ENCODE measurements around the gene REPS1.
"Not testable (repeated sequence)": the region's sequence is repeated elsewhere in the genome, so short reads cannot be mapped to it uniquely, and the experiment has no call there.

REPS1 gene

GRCh38 chr6:139028658-139029469 lies 40.8 kb upstream of the REPS1 start, which contains the start of gene ABRACL:
ABRACL (plus strand) TSS chr6:139028745; CDS start chr6:139034161, 5,416 bp downstream.
- Histone ChIP-seq H3K9me3 (ENCODE audit: insufficient read depth, low read depth, low read length) (no peaks in the 10 kb centered on the region), H3K4me3 (ENCODE audit: low read depth, low read length) (peak within 1 kb of the TSS; percentile 90), H3K4me1 (ENCODE audit: control insufficient read depth in 1 of 2, insufficient read depth in 2 of 2, low read length in 2 of 2) (peaks cover 10 to 15% of the 10 kb centered on the region in 2 experiments), H4K8ac (ENCODE audit: low read depth, low read length) (peak within 1 kb of the TSS; percentile 69), H4K91ac (ENCODE audit: low read depth, low read length) (peak within 1 kb of the TSS; percentile 87), H3K18ac (ENCODE audit: low read length) (peak within 1 kb of the TSS; percentile 83), H3K14ac (ENCODE audit: low read length) (peak within 1 kb of the TSS; percentile 87), H3K9ac (ENCODE audit: low read length) (peak within 1 kb of the TSS; percentile 79), H4K12ac (ENCODE audit: low read depth, low read length) (peak within 1 kb of the TSS; percentile 65), H3K27me3 (ENCODE audit: insufficient read depth, low read length) (no peaks in the 10 kb centered on the region), H2BK5ac (ENCODE audit: low read depth, low read length, poor library complexity) (peak within 1 kb of the TSS; percentile 64), H3K79me2 (ENCODE audit: control insufficient read depth, insufficient read depth, low read length, poor library complexity) (peaks cover 19% of the 10 kb centered on the region), H2AFZ (ENCODE audit: insufficient read depth, low read length, poor library complexity) (peak within 1 kb of the TSS; percentile 79), H3K4ac (ENCODE audit: low read depth, low read length) (peak within 1 kb of the TSS; percentile 84), H2AK5ac (ENCODE audit: low read length) (peak within 1 kb of the TSS; percentile 5), H3K23ac (ENCODE audit: low read length) (no peak within 1 kb of the TSS), H2BK120ac (ENCODE audit: insufficient read depth, low read length, poor library complexity) (peak within 1 kb of the TSS; percentile 70), H3K4me2 (ENCODE audit: low read length) (peak within 1 kb of the TSS; percentile 71), H2BK12ac (ENCODE audit: low read length) (no peak within 1 kb of the TSS), H3K79me1 (ENCODE audit: low read length) (peaks cover 11% of the 10 kb centered on the region), H3K36me3 (ENCODE audit: control insufficient read depth in 1 of 2, insufficient read depth in 2 of 2, low read length in 2 of 2) (peaks cover 5 to 7% of the 10 kb centered on the region in 2 experiments), H3K27ac (ENCODE audit: low read depth, low read length) (peak within 1 kb of the TSS; percentile 60)
- WGBS (ENCODE audit: extremely low coverage, insufficient coverage, insufficient read length), result no CpG with 5 or more reads among the region's 77 CpGs
- peak; percentile 35 to 80 for DNase-seq

DNA sequence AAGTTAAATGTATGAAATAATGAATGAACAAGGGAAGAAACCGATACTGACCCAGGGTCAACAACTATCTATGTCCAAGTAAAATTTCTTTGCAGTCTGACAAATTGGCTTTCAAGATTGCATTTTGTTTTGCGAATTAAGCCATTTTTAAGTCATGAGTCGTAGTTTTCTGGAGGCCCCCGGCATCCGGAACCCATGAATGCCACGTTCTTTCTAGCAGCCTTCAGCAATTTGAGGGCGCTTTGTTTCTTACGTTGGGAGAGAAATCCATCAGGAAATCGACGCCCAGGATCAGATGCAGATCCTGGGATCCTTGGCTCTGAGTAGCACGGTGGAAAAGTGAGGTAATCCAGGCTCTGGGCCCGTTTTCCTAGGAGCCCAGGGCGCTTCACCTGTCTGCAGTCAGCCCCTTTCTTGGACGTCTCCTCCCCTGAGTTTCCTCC lies 40.2 kb upstream of the REPS1 start:
- no peak overlapping the region for H2AK5ac ChIP-seq (ENCODE audit: low read length)
- no peak overlapping the region for H3K14ac ChIP-seq (ENCODE audit: low read length)
- WGBS (ENCODE audit: extremely low coverage, insufficient coverage, insufficient read length), result no CpG with 5 or more reads among the region's 14 CpGs
- H3K4me1 ChIP-seq (ENCODE audit: control insufficient read depth in 1 of 2, insufficient read depth in 2 of 2, low read length in 2 of 2), result peaks cover 6 to 10% of the 10 kb centered on the region in 2 experiments
- peaks cover 11% of the 10 kb centered on the region for H3K79me1 ChIP-seq (ENCODE audit: low read length)
- H3K9me3 ChIP-seq (ENCODE audit: insufficient read depth, low read depth, low read length), result no peaks in the 10 kb centered on the region
- H3K4me3 ChIP-seq (ENCODE audit: low read depth, low read length), result peak overlapping the region; percentile 90
- no peak overlapping the region for H2BK120ac ChIP-seq (ENCODE audit: insufficient read depth, low read length, poor library complexity)
- H3K4ac ChIP-seq (ENCODE audit: low read depth, low read length), result no peak overlapping the region
- H4K8ac ChIP-seq (ENCODE audit: low read depth, low read length), result peak overlapping the region; percentile 45
- H3K4me2 ChIP-seq (ENCODE audit: low read length), result peak overlapping the region; percentile 71
- no peak overlapping the region for H4K91ac ChIP-seq (ENCODE audit: low read depth, low read length)
- peak in 1 of 2 donors; percentile 69 for DNase-seq
- no peak overlapping the region for H3K23ac ChIP-seq (ENCODE audit: low read length)
- no peak overlapping the region for H3K9ac ChIP-seq (ENCODE audit: low read length)
- no peak overlapping the region for H3K27ac ChIP-seq (ENCODE audit: low read depth, low read length)
- H3K18ac ChIP-seq (ENCODE audit: low read length), result no peak overlapping the region
- H3K36me3 ChIP-seq (ENCODE audit: control insufficient read depth in 1 of 2, insufficient read depth in 2 of 2, low read length in 2 of 2), result peaks cover 0 to 1% of the 10 kb centered on the region in 2 experiments
- H2AFZ ChIP-seq (ENCODE audit: insufficient read depth, low read length, poor library complexity), result peak overlapping the region; percentile 71
- no peaks in the 10 kb centered on the region for H3K27me3 ChIP-seq (ENCODE audit: insufficient read depth, low read length)
- no peak overlapping the region for H2BK12ac ChIP-seq (ENCODE audit: low read length)
- peak overlapping the region; percentile 43 for H4K12ac ChIP-seq (ENCODE audit: low read depth, low read length)
- H2BK5ac ChIP-seq (ENCODE audit: low read depth, low read length, poor library complexity), result no peak overlapping the region
- H3K79me2 ChIP-seq (ENCODE audit: control insufficient read depth, insufficient read depth, low read length, poor library complexity), result peaks cover 17% of the 10 kb centered on the region

DNA sequence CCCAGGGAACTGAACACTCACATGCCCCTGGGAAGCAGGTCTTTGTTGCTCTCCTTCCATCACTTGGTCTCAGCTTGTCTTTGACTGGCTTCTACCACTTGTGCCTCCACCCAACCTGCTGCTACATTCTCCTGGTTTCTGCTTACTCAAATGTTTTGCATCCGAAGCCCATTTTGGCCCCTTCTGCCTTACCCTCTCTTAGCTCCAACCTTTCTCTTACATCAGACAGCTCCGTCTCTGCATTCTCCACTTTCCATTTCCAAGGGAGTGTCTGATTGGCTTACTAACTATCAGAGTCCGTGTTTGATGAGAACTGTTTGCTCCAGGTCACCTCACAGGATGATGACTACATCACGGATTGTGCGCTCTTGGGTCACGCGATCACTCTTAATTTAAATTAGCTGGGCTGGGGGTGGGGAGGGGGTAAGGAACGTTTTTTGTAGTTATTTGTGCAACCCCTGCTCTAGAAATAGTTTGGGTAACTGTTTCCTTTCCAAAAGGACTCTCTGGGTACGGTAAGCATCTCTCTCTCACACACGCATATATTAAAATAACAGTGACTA lies 39.6 kb upstream of the REPS1 start:
- H3K23ac ChIP-seq (ENCODE audit: low read length), result no peak overlapping the region
- no peak overlapping the region for H2BK12ac ChIP-seq (ENCODE audit: low read length)
- no peaks in the 10 kb centered on the region for H3K27me3 ChIP-seq (ENCODE audit: insufficient read depth, low read length)
- peak overlapping the region; percentile 79 for H2AFZ ChIP-seq (ENCODE audit: insufficient read depth, low read length, poor library complexity)
- no peak overlapping the region for H3K27ac ChIP-seq (ENCODE audit: low read depth, low read length)
- H4K8ac ChIP-seq (ENCODE audit: low read depth, low read length), result no peak overlapping the region
- H3K4me3 ChIP-seq (ENCODE audit: low read depth, low read length), result no peak overlapping the region
- H2AK5ac ChIP-seq (ENCODE audit: low read length), result no peak overlapping the region
- no peaks in the 10 kb centered on the region for H3K36me3 ChIP-seq (ENCODE audit: control insufficient read depth in 1 of 2, insufficient read depth in 2 of 2, low read length in 2 of 2)
- no peak overlapping the region for H2BK120ac ChIP-seq (ENCODE audit: insufficient read depth, low read length, poor library complexity)
- no CpG with 5 or more reads among the region's 10 CpGs for WGBS (ENCODE audit: extremely low coverage, insufficient coverage, insufficient read length)
- H3K9me3 ChIP-seq (ENCODE audit: insufficient read depth, low read depth, low read length), result no peaks in the 10 kb centered on the region
- H3K79me2 ChIP-seq (ENCODE audit: control insufficient read depth, insufficient read depth, low read length, poor library complexity), result peaks cover 14% of the 10 kb centered on the region
- peaks cover under 1 to 5% of the 10 kb centered on the region in 2 experiments for H3K4me1 ChIP-seq (ENCODE audit: control insufficient read depth in 1 of 2, insufficient read depth in 2 of 2, low read length in 2 of 2)
- peak overlapping the region; percentile 71 for H3K4me2 ChIP-seq (ENCODE audit: low read length)
- no peak overlapping the region for H3K4ac ChIP-seq (ENCODE audit: low read depth, low read length)
- peaks cover 11% of the 10 kb centered on the region for H3K79me1 ChIP-seq (ENCODE audit: low read length)
- H4K12ac ChIP-seq (ENCODE audit: low read depth, low read length), result no peak overlapping the region
- no peak for DNase-seq
- H4K91ac ChIP-seq (ENCODE audit: low read depth, low read length), result no peak overlapping the region
- no peak overlapping the region for H3K9ac ChIP-seq (ENCODE audit: low read length)
- H3K14ac ChIP-seq (ENCODE audit: low read length), result no peak overlapping the region
- no peak overlapping the region for H3K18ac ChIP-seq (ENCODE audit: low read length)
- H2BK5ac ChIP-seq (ENCODE audit: low read depth, low read length, poor library complexity), result no peak overlapping the region

DNA sequence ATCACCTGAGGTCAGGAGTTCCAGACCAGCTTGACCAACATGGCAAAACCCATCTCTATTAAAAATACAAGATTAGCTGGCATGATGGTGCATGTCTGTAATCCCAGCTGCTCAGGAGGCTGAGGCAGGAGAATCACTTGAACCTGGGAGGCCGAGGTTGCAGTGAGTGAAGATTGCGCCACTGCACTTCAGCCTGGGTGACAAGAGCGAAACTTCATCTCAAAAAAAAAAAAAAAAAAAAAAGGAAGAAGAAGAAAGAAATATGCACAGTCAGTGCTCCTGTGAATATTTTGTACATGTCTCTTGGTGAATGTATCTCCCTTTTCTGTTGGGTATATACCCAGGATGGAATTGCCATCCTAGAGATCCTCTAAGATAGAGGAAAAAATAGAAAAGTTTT lies 37.4 kb upstream of the REPS1 start:
- not testable (repeated sequence) for H3K4me3 ChIP-seq (ENCODE audit: low read depth, low read length); H3K4ac ChIP-seq (ENCODE audit: low read depth, low read length); H3K27ac ChIP-seq (ENCODE audit: low read depth, low read length); H3K9ac ChIP-seq (ENCODE audit: low read length); H2BK5ac ChIP-seq (ENCODE audit: low read depth, low read length, poor library complexity); H3K4me2 ChIP-seq (ENCODE audit: low read length); H4K91ac ChIP-seq (ENCODE audit: low read depth, low read length); H2AK5ac ChIP-seq (ENCODE audit: low read length); H3K27me3 ChIP-seq (ENCODE audit: insufficient read depth, low read length); H3K23ac ChIP-seq (ENCODE audit: low read length); H3K4me1 ChIP-seq (ENCODE audit: control insufficient read depth in 1 of 2, insufficient read depth in 2 of 2, low read length in 2 of 2); H4K12ac ChIP-seq (ENCODE audit: low read depth, low read length); H3K9me3 ChIP-seq (ENCODE audit: insufficient read depth, low read depth, low read length); H2BK120ac ChIP-seq (ENCODE audit: insufficient read depth, low read length, poor library complexity); DNase-seq; H2AFZ ChIP-seq (ENCODE audit: insufficient read depth, low read length, poor library complexity); H4K8ac ChIP-seq (ENCODE audit: low read depth, low read length); H2BK12ac ChIP-seq (ENCODE audit: low read length); H3K36me3 ChIP-seq (ENCODE audit: control insufficient read depth in 1 of 2, insufficient read depth in 2 of 2, low read length in 2 of 2); H3K18ac ChIP-seq (ENCODE audit: low read length); H3K14ac ChIP-seq (ENCODE audit: low read length)
- peaks cover 11% of the 10 kb centered on the region for H3K79me1 ChIP-seq (ENCODE audit: low read length)
- WGBS (ENCODE audit: extremely low coverage, insufficient coverage, insufficient read length), result no CpG with 5 or more reads among the region's 3 CpGs
- H3K79me2 ChIP-seq (ENCODE audit: control insufficient read depth, insufficient read depth, low read length, poor library complexity), result peaks cover 12% of the 10 kb centered on the region

All from trophoblast cell (in vitro differentiated cells and primary cell).